Astrocyte of the spinal cord (primary cell): Measurements from ENCODE around the gene FNDC10.

Experiments used
- DNase-seq: peaks from one replicate; pipeline ENCODE4 v3.0.0; 2011; ENCODE audit warnings: low read depth, low spot score
- H3K4me3 ChIP-seq: 2 replicates; pipeline ENCODE4 v1.5.1; 2011; ENCODE audit warnings: low read depth, mild to moderate bottlenecking, low read length, moderate library complexity
- CTCF ChIP-seq: IDR thresholded peaks from 2 replicates; pipeline ENCODE4 v1.5.1; 2012; ENCODE audit warnings: low read depth, mild to moderate bottlenecking, low read length, inconsistent platforms
- in situ Hi-C: cut with HindIII; loops from 2 replicates; pipeline ENCODE4 v1.10.0; 2017; ENCODE audit warnings: low sequenced_read_pairs

FNDC10 gene

GRCh38 chr1:1548591-1548990 is 51.3 kb downstream of the FNDC10 start:
- TF ChIP-seq CTCF = no peak
- no peak for DNase-seq
- no peak overlapping the region for H3K4me3 ChIP-seq
- in situ Hi-C loops = no loop called here
